A673 (cell line): ENCODE results near the gene MISP3. TPM values are rescaled to one million over a fixed set of nuclear protein-coding genes. Genes with fewer than 3 reads are reported as not detected.

ENCODE experiments used
- BruUV-seq: library from RNA; stranded (reverse); fragments of 400-500 nt; replicated peaks from 2 replicates; lab custom pipeline; 2021; lab: Mats Ljungman, UMichigan
- CTCF ChIA-PET: fragments of 300-600 bp; sonication (Branson Sonifier 250); formaldehyde crosslinking; loops from one replicate; lab custom pipeline; 2022; ENCODE audit warnings: antibody characterized with exemption; lab: Charles Lee
- POLR2A ChIA-PET: fragments of 300-600 bp; sonication (Branson Sonifier 250); formaldehyde crosslinking; loops from one replicate; lab custom pipeline; 2022; ENCODE audit warnings: antibody characterized with exemption; ENCODE audit not compliant: low non-redundant PET; lab: Charles Lee
- DNase-seq: peaks from one replicate; pipeline ENCODE4 v3.0.0-alpha.2; 2015; ENCODE audit warnings: low spot score
- H3K27ac ChIP-seq: fragments of 200-600 bp; sonication (generic); 2 replicates; pipeline ENCODE4 v1.5.1; 2016; ENCODE audit warnings: mixed run types, low read depth, mild to moderate bottlenecking, mixed read lengths, antibody characterized with exemption, low read length; ENCODE audit not compliant: poor library complexity, severe bottlenecking
- H3K27me3 ChIP-seq: fragments of 200-600 bp; sonication (generic); replicated peaks from 2 replicates; pipeline ENCODE4 v1.6.1; 2017; ENCODE audit warnings: mixed run types, low read depth, mild to moderate bottlenecking, mixed read lengths, antibody characterized with exemption, low read length; ENCODE audit not compliant: insufficient read depth, poor library complexity
- H3K36me3 ChIP-seq: fragments of 200-600 bp; sonication (generic); 2 replicates; pipeline ENCODE4 v1.6.1; 2016; ENCODE audit warnings: mixed run types, mild to moderate bottlenecking, mixed read lengths, antibody characterized with exemption, low read length; ENCODE audit not compliant: insufficient read depth, poor library complexity, severe bottlenecking
- H3K4me1 ChIP-seq: fragments of 200-600 bp; sonication (generic); 2 replicates; pipeline ENCODE4 v1.6.1; 2017; ENCODE audit warnings: mixed run types, mild to moderate bottlenecking, mixed read lengths, antibody characterized with exemption, low read length; ENCODE audit not compliant: insufficient read depth, poor library complexity, severe bottlenecking
- H3K4me3 ChIP-seq: fragments of 200-600 bp; sonication (generic); 2 replicates; pipeline ENCODE4 v1.5.1; 2016; ENCODE audit warnings: low read depth, mixed run types, mild to moderate bottlenecking, mixed read lengths, low read length; ENCODE audit not compliant: poor library complexity, severe bottlenecking
- H3K9me3 ChIP-seq: fragments of 200-600 bp; sonication (generic); 2 replicates; pipeline ENCODE4 v1.6.1; 2016; ENCODE audit warnings: mixed run types, low read depth, mild to moderate bottlenecking, mixed read lengths, antibody characterized with exemption, low read length; ENCODE audit not compliant: poor library complexity, severe bottlenecking
- EZH2 ChIP-seq: fragments of 200-600 bp; sonication (generic); IDR thresholded peaks from 2 replicates; pipeline ENCODE4 v1.6.1; 2017; ENCODE audit warnings: borderline replicate concordance, low read depth, mild to moderate bottlenecking, mixed read lengths, antibody characterized with exemption, low read length; ENCODE audit not compliant: poor library complexity, severe bottlenecking
- intact Hi-C: fragments of 100-400 bp; cut with micrococcal nuclease; formaldehyde crosslinking; loops from one replicate; pipeline ENCODE4 v1.10.0; 2022; ENCODE audit not compliant: unreplicated experiment
- total RNA-seq: library from RNA; stranded (reverse); gene quantifications from 2 replicates; pipeline ENCODE4 v1.2.3, GENCODE V29; 2021
- TF ChIP-seq, protein P1 (sequence below): fragments of 300-800, 200-600 bp; sonication (generic); conservative IDR thresholded peaks from 2 replicates; pipeline ENCODE4 v1.5.1; 2017; ENCODE audit warnings: low read depth, mild to moderate bottlenecking, antibody characterized with exemption, low read length, moderate library complexity, mixed read lengths

The MISP3 gene
- total RNA-seq, 1 experiment from 2014 or later, result 0.26 TPM

DNA sequence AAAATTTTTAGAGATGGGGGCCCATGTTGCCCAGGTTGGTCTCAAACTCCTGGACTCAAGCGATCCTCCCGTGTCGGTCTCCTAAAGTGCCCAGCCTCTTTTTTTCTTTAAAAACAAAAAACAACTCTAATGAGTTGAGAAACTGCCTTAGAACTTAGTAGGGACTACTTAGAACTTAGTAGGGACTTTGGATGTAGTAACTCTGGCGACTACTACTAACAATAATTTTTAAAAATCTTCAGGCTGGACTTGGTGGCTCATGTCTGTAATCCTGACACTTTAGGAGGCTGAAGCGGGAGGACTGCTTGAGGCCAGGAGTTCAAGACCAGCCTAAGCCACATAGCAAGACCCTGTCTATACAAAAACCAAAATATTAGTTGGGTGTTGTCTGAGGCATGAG is 13.5 kb downstream of the MISP3 start:
- Histone ChIP-seq H3K4me3 (no peak overlapping the region), H3K4me1 (no peaks in the 10 kb centered on the region), H3K36me3 (peaks cover 12% of the 10 kb centered on the region), H3K9me3 (no peaks in the 10 kb centered on the region), H3K27me3 (no peaks in the 10 kb centered on the region), H3K27ac (no peak overlapping the region)
- no peak for TF ChIP-seq EZH2
- TF ChIP-seq, protein P1, sequence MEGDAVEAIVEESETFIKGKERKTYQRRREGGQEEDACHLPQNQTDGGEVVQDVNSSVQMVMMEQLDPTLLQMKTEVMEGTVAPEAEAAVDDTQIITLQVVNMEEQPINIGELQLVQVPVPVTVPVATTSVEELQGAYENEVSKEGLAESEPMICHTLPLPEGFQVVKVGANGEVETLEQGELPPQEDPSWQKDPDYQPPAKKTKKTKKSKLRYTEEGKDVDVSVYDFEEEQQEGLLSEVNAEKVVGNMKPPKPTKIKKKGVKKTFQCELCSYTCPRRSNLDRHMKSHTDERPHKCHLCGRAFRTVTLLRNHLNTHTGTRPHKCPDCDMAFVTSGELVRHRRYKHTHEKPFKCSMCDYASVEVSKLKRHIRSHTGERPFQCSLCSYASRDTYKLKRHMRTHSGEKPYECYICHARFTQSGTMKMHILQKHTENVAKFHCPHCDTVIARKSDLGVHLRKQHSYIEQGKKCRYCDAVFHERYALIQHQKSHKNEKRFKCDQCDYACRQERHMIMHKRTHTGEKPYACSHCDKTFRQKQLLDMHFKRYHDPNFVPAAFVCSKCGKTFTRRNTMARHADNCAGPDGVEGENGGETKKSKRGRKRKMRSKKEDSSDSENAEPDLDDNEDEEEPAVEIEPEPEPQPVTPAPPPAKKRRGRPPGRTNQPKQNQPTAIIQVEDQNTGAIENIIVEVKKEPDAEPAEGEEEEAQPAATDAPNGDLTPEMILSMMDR, result no peak
- ChIA-PET CTCF (no interaction called here), POLR2A (no interaction called here)
- no peak for DNase-seq
- intact Hi-C loops, result no loop called here
- no TSS peak for BruUV-seq

DNA sequence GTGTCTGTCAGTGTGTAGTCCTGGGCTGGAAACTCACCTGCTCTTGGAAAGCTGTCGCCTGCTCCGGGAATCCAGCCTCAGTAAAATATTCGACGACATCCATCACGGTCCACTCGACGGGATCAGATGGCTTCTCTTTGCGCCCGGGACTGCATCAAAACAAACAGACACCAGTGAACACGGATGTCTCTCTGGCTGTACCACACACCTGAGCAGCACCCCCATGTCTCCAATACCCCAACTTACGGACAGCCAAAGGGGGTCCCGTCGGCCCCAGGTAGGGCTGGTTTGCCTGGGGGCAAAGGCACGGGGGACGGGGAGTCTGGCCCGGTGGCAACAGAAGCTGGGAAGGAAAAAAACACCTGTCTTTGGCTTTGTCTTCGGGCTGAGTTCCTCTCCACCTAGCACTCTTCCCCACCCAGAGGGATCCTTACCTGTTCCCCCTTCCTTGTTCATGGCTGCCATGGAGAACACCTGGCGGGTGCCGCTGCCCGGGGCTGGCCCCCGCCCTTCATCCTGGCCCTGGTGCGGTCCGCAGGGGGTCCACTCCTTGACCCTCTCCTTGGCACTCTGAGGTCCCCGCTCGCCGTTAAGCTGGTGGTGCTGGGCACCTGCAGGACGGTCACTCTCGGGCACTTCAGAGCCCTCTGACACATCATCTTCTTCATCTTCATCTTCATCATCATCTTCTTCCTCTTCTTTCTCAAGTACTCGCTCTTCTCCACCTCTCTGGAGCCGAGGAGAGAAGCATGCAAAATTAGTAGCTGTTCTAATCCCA is 16.2 kb downstream of the MISP3 start:
- CTCF ChIA-PET, result interaction anchor here (0.5 kb wide), 1 partner anchor 42 kb away, joined by 4 read pairs; no protein-coding TSS in a partner anchor
- no peak for DNase-seq
- H3K4me3 ChIP-seq, result peak overlapping the region; percentile 64
- TSS peak; percentile 31 for BruUV-seq
- peaks cover 12% of the 10 kb centered on the region for H3K36me3 ChIP-seq
- POLR2A ChIA-PET, result no interaction called here
- no peak overlapping the region for H3K27ac ChIP-seq
- intact Hi-C loops, result no loop called here
- no peaks in the 10 kb centered on the region for H3K27me3 ChIP-seq
- H3K4me1 ChIP-seq, result no peaks in the 10 kb centered on the region
- peaks cover 8% of the 10 kb centered on the region for H3K9me3 ChIP-seq
- no peak for TF ChIP-seq EZH2
- TF ChIP-seq, protein P1, result no peak

DNA sequence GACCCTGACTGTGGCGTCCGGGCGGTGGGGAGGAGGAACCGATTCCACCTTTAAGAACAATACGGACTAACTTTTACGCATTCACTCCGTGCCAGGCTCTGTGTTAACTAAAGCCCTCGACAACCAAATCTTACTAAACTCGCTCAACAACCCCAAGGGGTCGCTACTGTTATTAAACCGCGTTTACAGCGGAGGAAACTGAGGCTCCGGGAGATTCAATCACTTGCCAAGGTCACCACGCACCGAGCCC is 16.8 kb downstream of the MISP3 start:
- Histone ChIP-seq H3K36me3 (peaks cover 12% of the 10 kb centered on the region), H3K27ac (no peak overlapping the region), H3K4me1 (no peaks in the 10 kb centered on the region), H3K4me3 (peak overlapping the region; percentile 64), H3K9me3 (peaks cover 8% of the 10 kb centered on the region), H3K27me3 (no peaks in the 10 kb centered on the region)
- peak; percentile 58 for DNase-seq
- TF ChIP-seq, protein P1, result peak; percentile 45
- no peak for TF ChIP-seq EZH2
- BruUV-seq, result no TSS peak
- POLR2A ChIA-PET, result no interaction called here
- CTCF ChIA-PET, result interaction anchor here (0.5 kb wide), 1 partner anchor 41 kb away, joined by 4 read pairs; no protein-coding TSS in a partner anchor
- intact Hi-C loops, result no loop called here
